ENCODE measurements around the gene POLD3.

The POLD3 gene

DNA sequence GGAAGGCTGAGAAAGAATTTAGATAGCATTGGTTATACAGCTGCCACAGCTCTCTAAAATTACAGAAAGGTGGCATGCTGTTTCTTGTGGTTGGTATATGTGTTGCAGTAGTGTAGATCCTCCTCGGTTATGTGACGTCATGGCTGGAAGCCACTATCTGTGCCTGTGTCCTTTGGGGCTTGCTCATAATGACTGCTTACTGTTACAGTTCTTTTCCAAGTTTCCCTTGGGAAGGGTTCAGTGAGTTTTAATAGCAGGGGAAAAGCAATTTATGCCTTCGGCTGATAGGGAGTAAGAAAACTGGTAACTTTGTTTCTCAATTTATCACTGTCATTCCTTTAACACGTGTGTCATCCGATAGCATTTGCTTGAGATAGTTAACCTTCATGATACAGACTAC, 47.2 kb downstream of the POLD3 start:
- Histone ChIP-seq H3K36me3 (ENCODE audit: insufficient read depth, low read length) (peaks cover 93% of the 10 kb centered on the region), H3K9ac (ENCODE audit: low read depth, low read length) (no peak overlapping the region), H3K4me2 (ENCODE audit: insufficient read depth, low read length) (no peak overlapping the region), H3K79me2 (ENCODE audit: insufficient read depth, low read length) (no peaks in the 10 kb centered on the region), H3K27ac (ENCODE audit: low read length) (no peak overlapping the region), H3K27me3 (ENCODE audit: insufficient read depth, low read length, poor library complexity) (no peaks in the 10 kb centered on the region), H2AFZ (ENCODE audit: low read depth, low read length) (no peak overlapping the region), H3K4me3 (ENCODE audit: low read depth in 1 of 2, low read length in 2 of 2) (no peak overlapping the region), H4K20me1 (ENCODE audit: insufficient read depth, low read length) (no peaks in the 10 kb centered on the region), H3K9me3 (ENCODE audit: insufficient read depth, low read length, severe bottlenecking) (no peaks in the 10 kb centered on the region), H3K4me1 (ENCODE audit: insufficient read depth, low read length) (no peaks in the 10 kb centered on the region)
- DNase-seq (no peak), ATAC-seq (ENCODE audit: insufficient read depth, low read depth) (no peak)
- TF ChIP-seq, protein P1, sequence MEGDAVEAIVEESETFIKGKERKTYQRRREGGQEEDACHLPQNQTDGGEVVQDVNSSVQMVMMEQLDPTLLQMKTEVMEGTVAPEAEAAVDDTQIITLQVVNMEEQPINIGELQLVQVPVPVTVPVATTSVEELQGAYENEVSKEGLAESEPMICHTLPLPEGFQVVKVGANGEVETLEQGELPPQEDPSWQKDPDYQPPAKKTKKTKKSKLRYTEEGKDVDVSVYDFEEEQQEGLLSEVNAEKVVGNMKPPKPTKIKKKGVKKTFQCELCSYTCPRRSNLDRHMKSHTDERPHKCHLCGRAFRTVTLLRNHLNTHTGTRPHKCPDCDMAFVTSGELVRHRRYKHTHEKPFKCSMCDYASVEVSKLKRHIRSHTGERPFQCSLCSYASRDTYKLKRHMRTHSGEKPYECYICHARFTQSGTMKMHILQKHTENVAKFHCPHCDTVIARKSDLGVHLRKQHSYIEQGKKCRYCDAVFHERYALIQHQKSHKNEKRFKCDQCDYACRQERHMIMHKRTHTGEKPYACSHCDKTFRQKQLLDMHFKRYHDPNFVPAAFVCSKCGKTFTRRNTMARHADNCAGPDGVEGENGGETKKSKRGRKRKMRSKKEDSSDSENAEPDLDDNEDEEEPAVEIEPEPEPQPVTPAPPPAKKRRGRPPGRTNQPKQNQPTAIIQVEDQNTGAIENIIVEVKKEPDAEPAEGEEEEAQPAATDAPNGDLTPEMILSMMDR (IDR thresholded peaks at IDR 0.05; ENCODE audit: borderline replicate concordance, extremely low read depth, low read length, poor library complexity, severe bottlenecking), result no peak

DNA sequence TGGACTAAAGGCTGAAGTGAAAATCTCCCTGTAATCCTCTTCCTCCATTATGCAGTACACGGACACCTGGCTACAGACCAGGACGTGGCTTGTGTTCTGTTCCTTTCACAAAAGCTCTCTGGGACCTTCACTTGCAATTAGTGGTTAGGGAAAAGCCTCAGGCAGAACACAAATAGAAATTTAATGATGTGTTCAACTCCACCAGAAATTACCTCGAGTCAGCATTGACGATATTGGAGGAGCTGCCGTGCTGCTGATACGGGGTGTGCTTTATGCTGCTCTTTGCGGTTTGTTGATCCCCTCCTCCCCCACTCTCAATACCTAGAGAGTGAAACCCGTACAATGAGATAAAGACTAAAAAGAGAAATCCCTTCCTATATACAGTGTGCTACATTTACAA, 48.9 kb downstream of the POLD3 start:
- no peak for DNase-seq
- Histone ChIP-seq H3K79me2 (ENCODE audit: insufficient read depth, low read length) (no peaks in the 10 kb centered on the region), H3K9ac (ENCODE audit: low read depth, low read length) (no peak overlapping the region), H4K20me1 (ENCODE audit: insufficient read depth, low read length) (no peaks in the 10 kb centered on the region), H3K4me1 (ENCODE audit: insufficient read depth, low read length) (no peaks in the 10 kb centered on the region), H3K4me2 (ENCODE audit: insufficient read depth, low read length) (no peak overlapping the region), H3K27ac (ENCODE audit: low read length) (no peak overlapping the region), H2AFZ (ENCODE audit: low read depth, low read length) (no peak overlapping the region), H3K27me3 (ENCODE audit: insufficient read depth, low read length, poor library complexity) (no peaks in the 10 kb centered on the region), H3K4me3 (ENCODE audit: low read depth in 1 of 2, low read length in 2 of 2) (no peak overlapping the region), H3K9me3 (ENCODE audit: insufficient read depth, low read length, severe bottlenecking) (no peaks in the 10 kb centered on the region), H3K36me3 (ENCODE audit: insufficient read depth, low read length) (peaks cover 87% of the 10 kb centered on the region)
- TF ChIP-seq, protein P1 (IDR thresholded peaks at IDR 0.05; ENCODE audit: borderline replicate concordance, extremely low read depth, low read length, poor library complexity, severe bottlenecking), result no peak
- no peak for TF ChIP-seq EZH2 (IDR thresholded peaks at IDR 0.05; ENCODE audit: borderline replicate concordance, low read depth, low read length, severe bottlenecking)
- ATAC-seq (ENCODE audit: insufficient read depth, low read depth), result no peak

DNA sequence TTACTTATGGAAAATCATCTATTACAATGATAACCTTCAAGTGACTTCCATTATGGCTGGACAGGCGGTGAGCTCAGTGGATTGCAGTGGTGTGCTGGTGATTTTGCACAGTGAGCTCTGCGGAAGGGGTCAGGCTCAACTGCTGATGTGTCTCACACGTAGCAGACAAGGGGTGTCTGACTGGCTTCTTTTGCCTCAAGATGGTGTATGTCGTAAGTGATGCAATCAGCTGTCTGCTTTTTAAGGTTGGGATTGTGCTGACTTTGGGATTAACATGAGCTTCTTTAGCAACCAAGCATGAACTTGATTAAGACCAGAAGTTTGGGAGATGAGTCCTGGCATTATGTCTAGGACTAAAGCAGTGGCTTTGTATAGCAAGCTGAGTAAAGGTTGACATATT, 49.5 kb downstream of the POLD3 start:
- H3K36me3 ChIP-seq (ENCODE audit: insufficient read depth, low read length), result peaks cover 81% of the 10 kb centered on the region
- H3K4me1 ChIP-seq (ENCODE audit: insufficient read depth, low read length), result no peaks in the 10 kb centered on the region
- H3K27me3 ChIP-seq (ENCODE audit: insufficient read depth, low read length, poor library complexity), result no peaks in the 10 kb centered on the region
- no peak overlapping the region for H3K27ac ChIP-seq (ENCODE audit: low read length)
- TF ChIP-seq EZH2 (IDR thresholded peaks at IDR 0.05; ENCODE audit: borderline replicate concordance, low read depth, low read length, severe bottlenecking), result no peak
- TF ChIP-seq, protein P1 (IDR thresholded peaks at IDR 0.05; ENCODE audit: borderline replicate concordance, extremely low read depth, low read length, poor library complexity, severe bottlenecking), result no peak
- H3K9me3 ChIP-seq (ENCODE audit: insufficient read depth, low read length, severe bottlenecking), result no peaks in the 10 kb centered on the region
- no peaks in the 10 kb centered on the region for H3K79me2 ChIP-seq (ENCODE audit: insufficient read depth, low read length)
- H4K20me1 ChIP-seq (ENCODE audit: insufficient read depth, low read length), result no peaks in the 10 kb centered on the region; the same call in 1 of the 2 replicates
- no peak overlapping the region for H3K9ac ChIP-seq (ENCODE audit: low read depth, low read length)
- no peak for DNase-seq
- no peak for ATAC-seq (ENCODE audit: insufficient read depth, low read depth)
- no peak overlapping the region for H3K4me2 ChIP-seq (ENCODE audit: insufficient read depth, low read length)
- H3K4me3 ChIP-seq (ENCODE audit: low read depth in 1 of 2, low read length in 2 of 2), result no peak overlapping the region
- H2AFZ ChIP-seq (ENCODE audit: low read depth, low read length), result no peak overlapping the region

DNA sequence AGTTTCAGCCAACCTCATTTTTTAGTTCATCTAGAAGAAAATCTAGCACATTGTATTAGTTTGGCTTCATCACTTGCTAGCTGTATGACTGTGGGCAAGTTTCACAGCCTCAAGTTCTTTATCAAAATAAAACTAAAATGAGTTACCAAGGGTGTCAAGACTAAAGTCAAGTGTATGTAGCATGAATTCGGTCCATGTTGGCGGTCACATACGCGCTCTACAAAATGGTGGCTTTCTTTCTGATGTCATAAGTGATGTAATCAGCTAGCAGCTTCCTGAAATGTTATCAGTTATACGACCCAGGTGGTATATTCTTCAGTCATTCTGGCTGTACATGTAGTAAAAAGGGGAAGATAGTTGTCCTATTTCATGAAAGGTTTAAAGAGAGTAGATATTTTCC, 50.5 kb downstream of the POLD3 start:
- TF ChIP-seq EZH2 (IDR thresholded peaks at IDR 0.05; ENCODE audit: borderline replicate concordance, low read depth, low read length, severe bottlenecking), result no peak
- TF ChIP-seq, protein P1 (IDR thresholded peaks at IDR 0.05; ENCODE audit: borderline replicate concordance, extremely low read depth, low read length, poor library complexity, severe bottlenecking), result no peak
- Histone ChIP-seq H3K27ac (ENCODE audit: low read length) (no peak overlapping the region), H3K27me3 (ENCODE audit: insufficient read depth, low read length, poor library complexity) (no peaks in the 10 kb centered on the region), H3K9ac (ENCODE audit: low read depth, low read length) (no peak overlapping the region), H3K79me2 (ENCODE audit: insufficient read depth, low read length) (no peaks in the 10 kb centered on the region), H3K36me3 (ENCODE audit: insufficient read depth, low read length) (peaks cover 79% of the 10 kb centered on the region), H3K4me3 (ENCODE audit: low read depth in 1 of 2, low read length in 2 of 2) (no peak overlapping the region), H4K20me1 (ENCODE audit: insufficient read depth, low read length) (no peaks in the 10 kb centered on the region; the same call in 1 of the 2 replicates), H3K4me1 (ENCODE audit: insufficient read depth, low read length) (no peaks in the 10 kb centered on the region), H3K9me3 (ENCODE audit: insufficient read depth, low read length, severe bottlenecking) (no peaks in the 10 kb centered on the region), H3K4me2 (ENCODE audit: insufficient read depth, low read length) (no peak overlapping the region), H2AFZ (ENCODE audit: low read depth, low read length) (no peak overlapping the region)
- DNase-seq, result no peak
- no peak for ATAC-seq (ENCODE audit: insufficient read depth, low read depth)

Measured in DND-41 (cell line).